ENCODE results near the gene TLE2.

Gene TLE2

DNA sequence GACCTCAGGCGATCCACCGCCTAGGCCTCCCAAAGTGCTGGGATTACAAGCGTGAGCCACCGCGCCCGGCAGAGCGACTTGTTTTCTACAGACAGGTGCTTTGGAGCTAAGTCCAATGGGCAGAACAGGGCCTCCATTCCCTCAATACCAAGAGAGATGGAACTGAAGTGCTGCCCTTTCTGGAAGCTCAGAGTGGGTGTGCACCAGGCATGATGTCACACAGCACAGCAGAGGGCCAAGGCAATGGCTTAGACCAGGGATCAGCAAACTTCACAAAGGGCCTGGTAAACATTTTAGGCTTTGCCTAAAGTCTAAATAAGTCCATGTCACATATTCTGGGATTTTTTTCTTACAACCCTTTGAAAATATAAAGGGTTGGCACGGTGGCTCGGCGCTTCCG is 30.4 kb downstream of the TLE2 start:
- Histone ChIP-seq H3K27me3 (ENCODE audit: insufficient read depth, low read length, poor library complexity) (no peaks in the 10 kb centered on the region), H3K36me3 (ENCODE audit: insufficient read depth, low read length) (no peaks in the 10 kb centered on the region), H2AFZ (ENCODE audit: low read depth, low read length) (no peak overlapping the region), H3K4me1 (ENCODE audit: insufficient read depth, low read length) (no peaks in the 10 kb centered on the region), H3K9ac (ENCODE audit: low read depth, low read length) (no peak overlapping the region), H3K27ac (ENCODE audit: low read length) (no peak overlapping the region), H3K4me2 (ENCODE audit: insufficient read depth, low read length) (no peak overlapping the region), H3K9me3 (ENCODE audit: insufficient read depth, low read length, severe bottlenecking) (no peaks in the 10 kb centered on the region), H4K20me1 (ENCODE audit: insufficient read depth, low read length) (no peaks in the 10 kb centered on the region), H3K79me2 (ENCODE audit: insufficient read depth, low read length) (no peaks in the 10 kb centered on the region), H3K4me3 (ENCODE audit: low read depth in 1 of 2, low read length in 2 of 2) (no peak overlapping the region)
- TF ChIP-seq, protein P1, sequence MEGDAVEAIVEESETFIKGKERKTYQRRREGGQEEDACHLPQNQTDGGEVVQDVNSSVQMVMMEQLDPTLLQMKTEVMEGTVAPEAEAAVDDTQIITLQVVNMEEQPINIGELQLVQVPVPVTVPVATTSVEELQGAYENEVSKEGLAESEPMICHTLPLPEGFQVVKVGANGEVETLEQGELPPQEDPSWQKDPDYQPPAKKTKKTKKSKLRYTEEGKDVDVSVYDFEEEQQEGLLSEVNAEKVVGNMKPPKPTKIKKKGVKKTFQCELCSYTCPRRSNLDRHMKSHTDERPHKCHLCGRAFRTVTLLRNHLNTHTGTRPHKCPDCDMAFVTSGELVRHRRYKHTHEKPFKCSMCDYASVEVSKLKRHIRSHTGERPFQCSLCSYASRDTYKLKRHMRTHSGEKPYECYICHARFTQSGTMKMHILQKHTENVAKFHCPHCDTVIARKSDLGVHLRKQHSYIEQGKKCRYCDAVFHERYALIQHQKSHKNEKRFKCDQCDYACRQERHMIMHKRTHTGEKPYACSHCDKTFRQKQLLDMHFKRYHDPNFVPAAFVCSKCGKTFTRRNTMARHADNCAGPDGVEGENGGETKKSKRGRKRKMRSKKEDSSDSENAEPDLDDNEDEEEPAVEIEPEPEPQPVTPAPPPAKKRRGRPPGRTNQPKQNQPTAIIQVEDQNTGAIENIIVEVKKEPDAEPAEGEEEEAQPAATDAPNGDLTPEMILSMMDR (IDR thresholded peaks at IDR 0.05; ENCODE audit: borderline replicate concordance, extremely low read depth, low read length, poor library complexity, severe bottlenecking), result no peak
- no peak for TF ChIP-seq EZH2 (IDR thresholded peaks at IDR 0.05; ENCODE audit: borderline replicate concordance, low read depth, low read length, severe bottlenecking)
- DNase-seq (no peak), ATAC-seq (ENCODE audit: insufficient read depth, low read depth) (no peak)

DNA sequence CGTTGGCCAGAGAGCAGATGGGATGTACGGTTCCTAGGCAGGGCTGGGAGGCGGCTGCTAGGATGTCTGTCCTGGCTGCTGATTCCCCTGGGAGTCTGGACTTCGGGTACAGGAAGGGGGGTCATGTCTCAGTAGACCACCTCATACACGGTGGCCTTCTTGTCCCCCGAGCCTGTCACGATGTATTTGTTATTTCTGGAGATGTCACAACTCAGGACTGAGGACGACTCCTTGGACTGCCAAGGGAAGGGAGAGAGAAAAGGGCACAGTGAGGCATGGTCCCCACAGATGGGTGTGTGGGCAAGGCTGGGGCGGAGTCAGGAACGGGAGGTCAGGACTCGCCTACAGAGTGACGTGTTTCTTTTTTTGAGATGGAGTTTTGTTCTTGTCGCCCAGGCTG is 31.4 kb downstream of the TLE2 start:
- DNase-seq, result no peak
- no peaks in the 10 kb centered on the region for H3K36me3 ChIP-seq (ENCODE audit: insufficient read depth, low read length)
- no peak for TF ChIP-seq EZH2 (IDR thresholded peaks at IDR 0.05; ENCODE audit: borderline replicate concordance, low read depth, low read length, severe bottlenecking)
- TF ChIP-seq, protein P1 (IDR thresholded peaks at IDR 0.05; ENCODE audit: borderline replicate concordance, extremely low read depth, low read length, poor library complexity, severe bottlenecking), result no peak
- H3K27me3 ChIP-seq (ENCODE audit: insufficient read depth, low read length, poor library complexity), result no peaks in the 10 kb centered on the region
- no peak overlapping the region for H2AFZ ChIP-seq (ENCODE audit: low read depth, low read length)
- H3K9me3 ChIP-seq (ENCODE audit: insufficient read depth, low read length, severe bottlenecking), result no peaks in the 10 kb centered on the region
- H3K4me2 ChIP-seq (ENCODE audit: insufficient read depth, low read length), result no peak overlapping the region
- no peak for ATAC-seq (ENCODE audit: insufficient read depth, low read depth)
- no peaks in the 10 kb centered on the region for H3K4me1 ChIP-seq (ENCODE audit: insufficient read depth, low read length)
- H3K4me3 ChIP-seq (ENCODE audit: low read depth in 1 of 2, low read length in 2 of 2), result no peak overlapping the region
- no peak overlapping the region for H3K9ac ChIP-seq (ENCODE audit: low read depth, low read length)
- H3K27ac ChIP-seq (ENCODE audit: low read length), result no peak overlapping the region
- no peaks in the 10 kb centered on the region for H4K20me1 ChIP-seq (ENCODE audit: insufficient read depth, low read length)
- no peaks in the 10 kb centered on the region for H3K79me2 ChIP-seq (ENCODE audit: insufficient read depth, low read length)

DNA sequence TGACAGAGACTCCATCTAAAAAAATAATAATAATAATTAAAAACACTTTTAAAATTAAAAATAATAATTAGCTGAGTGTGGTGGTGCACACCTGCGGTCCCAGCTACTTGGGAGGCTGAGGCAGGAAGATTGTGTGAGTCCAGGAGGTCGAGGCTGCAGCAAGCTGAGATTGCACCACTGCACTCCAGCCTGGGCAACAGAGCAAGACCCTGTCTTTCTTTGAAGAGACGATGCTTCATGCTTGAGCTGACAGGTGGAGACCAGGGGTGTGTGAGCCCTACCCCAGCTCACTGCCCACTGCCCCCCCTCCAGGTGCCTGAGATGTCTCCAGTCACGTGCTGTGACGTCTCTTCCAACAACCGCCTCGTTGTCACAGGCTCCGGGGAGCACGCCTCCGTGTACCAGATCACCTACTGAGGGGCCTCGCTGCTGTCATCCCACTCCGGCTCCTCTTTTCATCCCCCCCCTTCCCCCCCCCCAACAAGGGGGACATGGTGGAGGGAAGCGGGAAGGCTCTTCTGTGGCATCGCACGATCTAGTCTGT is 34.4 kb downstream of the TLE2 start:
- no peaks in the 10 kb centered on the region for H4K20me1 ChIP-seq (ENCODE audit: insufficient read depth, low read length)
- DNase-seq (no peak), ATAC-seq (ENCODE audit: insufficient read depth, low read depth) (no peak)
- H3K36me3 ChIP-seq (ENCODE audit: insufficient read depth, low read length), result no peaks in the 10 kb centered on the region
- no peak overlapping the region for H2AFZ ChIP-seq (ENCODE audit: low read depth, low read length)
- H3K9ac ChIP-seq (ENCODE audit: low read depth, low read length), result no peak overlapping the region
- H3K4me2 ChIP-seq (ENCODE audit: insufficient read depth, low read length), result no peak overlapping the region
- H3K27ac ChIP-seq (ENCODE audit: low read length), result no peak overlapping the region
- no peak overlapping the region for H3K4me3 ChIP-seq (ENCODE audit: low read depth in 1 of 2, low read length in 2 of 2)
- no peaks in the 10 kb centered on the region for H3K9me3 ChIP-seq (ENCODE audit: insufficient read depth, low read length, severe bottlenecking)
- TF ChIP-seq EZH2 (IDR thresholded peaks at IDR 0.05; ENCODE audit: borderline replicate concordance, low read depth, low read length, severe bottlenecking), result no peak
- TF ChIP-seq, protein P1 (IDR thresholded peaks at IDR 0.05; ENCODE audit: borderline replicate concordance, extremely low read depth, low read length, poor library complexity, severe bottlenecking), result no peak
- no peaks in the 10 kb centered on the region for H3K27me3 ChIP-seq (ENCODE audit: insufficient read depth, low read length, poor library complexity)
- H3K79me2 ChIP-seq (ENCODE audit: insufficient read depth, low read length), result no peaks in the 10 kb centered on the region
- no peaks in the 10 kb centered on the region for H3K4me1 ChIP-seq (ENCODE audit: insufficient read depth, low read length)

DNA sequence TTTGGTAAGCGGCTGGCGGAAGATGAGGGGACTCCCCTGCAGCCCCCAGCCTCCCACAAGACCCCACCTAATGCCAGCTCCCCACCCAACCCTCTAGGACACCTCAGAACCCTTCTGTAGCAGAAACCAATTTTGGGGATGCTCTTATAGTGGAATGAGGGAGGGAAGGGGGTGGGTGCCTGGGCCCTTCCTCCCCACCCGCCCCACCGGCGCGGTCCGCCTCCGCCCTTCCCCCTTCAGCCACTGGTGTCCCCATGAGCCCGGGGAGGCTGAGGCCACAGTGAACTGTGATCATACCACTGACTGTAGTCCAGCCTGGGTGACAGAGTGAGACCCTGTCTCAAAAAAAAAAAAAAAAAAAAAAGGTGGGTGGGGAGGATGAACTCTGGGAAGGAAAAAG is 35.5 kb downstream of the TLE2 start:
- DNase-seq (no peak), ATAC-seq (ENCODE audit: insufficient read depth, low read depth) (no peak)
- H3K27me3 ChIP-seq (ENCODE audit: insufficient read depth, low read length, poor library complexity), result no peaks in the 10 kb centered on the region
- H3K4me2 ChIP-seq (ENCODE audit: insufficient read depth, low read length), result no peak overlapping the region
- H3K4me3 ChIP-seq (ENCODE audit: low read depth in 1 of 2, low read length in 2 of 2), result no peak overlapping the region
- no peaks in the 10 kb centered on the region for H3K79me2 ChIP-seq (ENCODE audit: insufficient read depth, low read length)
- no peak overlapping the region for H2AFZ ChIP-seq (ENCODE audit: low read depth, low read length)
- no peak overlapping the region for H3K27ac ChIP-seq (ENCODE audit: low read length)
- H3K9me3 ChIP-seq (ENCODE audit: insufficient read depth, low read length, severe bottlenecking), result no peaks in the 10 kb centered on the region
- TF ChIP-seq EZH2 (IDR thresholded peaks at IDR 0.05; ENCODE audit: borderline replicate concordance, low read depth, low read length, severe bottlenecking), result no peak
- TF ChIP-seq, protein P1 (IDR thresholded peaks at IDR 0.05; ENCODE audit: borderline replicate concordance, extremely low read depth, low read length, poor library complexity, severe bottlenecking), result no peak
- H4K20me1 ChIP-seq (ENCODE audit: insufficient read depth, low read length), result no peaks in the 10 kb centered on the region
- no peaks in the 10 kb centered on the region for H3K4me1 ChIP-seq (ENCODE audit: insufficient read depth, low read length)
- H3K36me3 ChIP-seq (ENCODE audit: insufficient read depth, low read length), result no peaks in the 10 kb centered on the region
- H3K9ac ChIP-seq (ENCODE audit: low read depth, low read length), result no peak overlapping the region

All from DND-41 (cell line).